Measurements from ENCODE around the gene GALNT1.
"Not testable (repeated sequence)": the region's sequence is repeated elsewhere in the genome, so short reads cannot be mapped to it uniquely, and the experiment has no call there.

The GALNT1 gene

DNA sequence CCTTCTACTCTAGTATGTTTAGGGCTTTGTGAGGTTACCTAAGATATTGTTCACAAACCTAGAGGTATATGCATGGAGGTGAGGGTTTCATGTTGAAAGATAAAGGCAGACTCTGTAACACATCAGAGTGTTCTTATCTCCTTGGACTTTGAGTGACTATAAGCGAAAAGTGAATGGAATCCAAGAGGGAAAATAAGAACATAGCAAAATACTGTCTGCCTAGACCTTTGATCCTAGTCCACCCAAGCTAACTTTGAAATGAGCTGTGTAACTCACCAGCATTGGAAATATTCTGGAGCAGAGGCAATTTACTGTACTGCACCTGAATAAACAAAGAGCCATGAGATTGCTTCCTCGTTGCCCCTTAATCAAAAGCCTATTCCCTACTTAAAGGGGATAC, 28.2 kb upstream of the GALNT1 start:
- no peak for TF ChIP-seq CTCF (IDR thresholded peaks at IDR 0.05; ENCODE audit: control insufficient read depth, insufficient read depth, low read depth, low read length, missing control alignments)
- DNase-seq (ENCODE audit: low read depth) = no peak
- no peak overlapping the region for H3K4me3 ChIP-seq (ENCODE audit: control insufficient read depth, low read depth, low read length)

GRCh38 chr18:35555538-35555937, 26.0 kb upstream of the GALNT1 start:
- DNase-seq (ENCODE audit: low read depth); H3K4me3 ChIP-seq (ENCODE audit: control insufficient read depth, low read depth, low read length): not testable (repeated sequence)

GRCh38 chr18:35559867-35560266, 21.7 kb upstream of the GALNT1 start:
- TF ChIP-seq CTCF (IDR thresholded peaks at IDR 0.05; ENCODE audit: control insufficient read depth, insufficient read depth, low read depth, low read length, missing control alignments) = no peak
- no peak overlapping the region for H3K4me3 ChIP-seq (ENCODE audit: control insufficient read depth, low read depth, low read length)
- no peak for DNase-seq (ENCODE audit: low read depth)

DNA sequence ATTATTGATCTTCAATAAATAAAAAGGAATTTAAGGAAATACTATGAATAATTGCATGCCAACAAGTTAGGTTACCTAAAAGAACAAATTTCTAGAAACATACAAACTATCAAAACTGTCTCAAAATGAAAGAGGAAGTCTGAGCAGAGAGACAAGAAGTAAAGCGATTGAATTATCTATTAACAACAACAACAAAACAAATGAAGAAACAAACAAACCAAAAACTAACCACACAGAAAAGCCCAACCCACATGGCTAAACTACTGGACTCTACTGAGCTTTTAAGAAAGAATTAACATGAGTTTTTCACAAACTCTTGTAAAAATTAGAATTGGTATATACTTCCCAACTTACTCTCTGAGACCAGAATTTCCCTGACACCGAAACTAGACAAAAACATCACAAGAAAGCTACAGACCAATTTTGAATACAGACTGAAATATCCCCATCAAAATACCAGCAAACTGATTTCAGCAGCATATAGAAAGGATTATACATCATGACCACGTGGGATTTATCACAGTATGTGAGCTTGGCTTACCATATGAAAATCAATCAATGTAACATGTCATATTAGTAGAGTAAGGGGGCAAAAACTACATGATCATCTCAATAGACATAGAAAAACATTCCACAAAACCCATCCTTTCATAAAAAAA, 16.6 kb upstream of the GALNT1 start:
- H3K4me3 ChIP-seq (ENCODE audit: control insufficient read depth, low read depth, low read length) = no peak overlapping the region
- TF ChIP-seq CTCF (IDR thresholded peaks at IDR 0.05; ENCODE audit: control insufficient read depth, insufficient read depth, low read depth, low read length, missing control alignments) = no peak
- no peak for DNase-seq (ENCODE audit: low read depth)

DNA sequence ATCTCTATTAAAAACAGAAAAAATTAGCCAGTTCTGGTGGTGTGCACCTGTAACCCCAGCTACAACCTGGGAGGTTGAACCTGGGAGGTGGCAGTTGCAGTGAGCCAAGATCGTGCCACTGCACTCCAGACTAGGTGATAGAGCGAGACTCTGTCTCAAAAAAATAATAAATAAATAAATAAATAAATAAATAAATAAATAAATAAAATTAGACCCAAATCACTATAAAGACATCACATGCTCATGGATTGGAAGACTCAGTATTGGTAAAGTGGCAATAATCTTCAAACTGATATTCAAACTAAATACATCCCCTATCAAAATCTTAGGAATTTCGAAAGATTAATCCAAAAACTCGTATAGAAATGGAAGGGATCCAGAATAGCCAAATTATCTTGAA, 15.5 kb upstream of the GALNT1 start:
- no peak overlapping the region for H3K4me3 ChIP-seq (ENCODE audit: control insufficient read depth, low read depth, low read length)
- TF ChIP-seq CTCF (IDR thresholded peaks at IDR 0.05; ENCODE audit: control insufficient read depth, insufficient read depth, low read depth, low read length, missing control alignments) = no peak
- no peak for DNase-seq (ENCODE audit: low read depth)

DNA sequence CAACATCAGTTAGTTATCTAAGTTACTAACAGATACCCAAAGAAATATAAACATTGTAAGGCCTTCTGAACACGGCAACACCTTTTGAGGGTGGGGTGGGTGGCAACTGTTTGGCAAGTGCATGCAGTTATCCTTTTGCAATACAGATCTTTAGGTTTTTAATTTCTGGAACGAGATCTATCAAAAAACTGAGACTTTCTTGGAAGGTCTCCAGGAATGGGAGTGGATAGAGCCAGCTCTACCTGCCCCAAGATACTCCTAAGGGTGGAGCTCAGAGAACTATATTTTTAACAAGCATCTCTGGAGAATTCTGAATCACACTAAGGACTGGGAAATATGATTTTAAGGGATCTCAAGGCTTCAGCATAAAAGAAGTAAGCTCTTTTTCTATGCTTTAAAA, 11.4 kb upstream of the GALNT1 start:
- DNase-seq (ENCODE audit: low read depth) = no peak
- no peak for TF ChIP-seq CTCF (IDR thresholded peaks at IDR 0.05; ENCODE audit: control insufficient read depth, insufficient read depth, low read depth, low read length, missing control alignments)
- H3K4me3 ChIP-seq (ENCODE audit: control insufficient read depth, low read depth, low read length) = no peak overlapping the region

DNA sequence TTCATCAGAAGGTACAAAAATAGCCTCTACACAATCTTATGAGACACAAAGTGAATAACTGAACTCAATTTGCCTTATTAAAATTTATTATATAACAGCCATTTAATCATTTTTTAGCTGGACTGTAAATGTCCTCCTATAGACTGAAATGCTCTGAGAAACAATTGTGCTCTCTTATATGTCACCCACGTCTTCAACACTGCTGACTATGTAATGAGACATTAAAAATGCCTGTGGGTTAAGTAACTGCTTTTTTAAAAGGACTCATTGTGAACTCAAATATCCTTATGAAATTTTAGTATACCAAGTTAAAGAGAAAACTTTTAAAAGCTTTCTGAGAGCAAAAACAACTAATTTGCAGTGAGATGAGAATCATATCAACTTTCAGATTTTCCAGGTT, 10.4 kb upstream of the GALNT1 start:
- DNase-seq (ENCODE audit: low read depth) = no peak
- no peak for TF ChIP-seq CTCF (IDR thresholded peaks at IDR 0.05; ENCODE audit: control insufficient read depth, insufficient read depth, low read depth, low read length, missing control alignments)
- no peak overlapping the region for H3K4me3 ChIP-seq (ENCODE audit: control insufficient read depth, low read depth, low read length)

Data from AG09309 (cell line).